NT2/D1 (cell line): ENCODE measurements around the gene ARL10.

ENCODE experiments used
- DNase-seq: peaks from one replicate; pipeline ENCODE4 v3.0.0-alpha.2; 2011; ENCODE audit warnings: low read depth, low spot score
- H3K27me3 ChIP-seq: 2 replicates; pipeline ENCODE4 v1.6.0; 2011; ENCODE audit warnings: mild to moderate bottlenecking; ENCODE audit not compliant: insufficient read length, insufficient read depth
- H3K36me3 ChIP-seq: 2 replicates; pipeline ENCODE4 v1.6.1; 2011; ENCODE audit warnings: mild to moderate bottlenecking, low read length, mixed read lengths; ENCODE audit not compliant: insufficient read depth, insufficient read length
- H3K4me1 ChIP-seq: 2 replicates; pipeline ENCODE4 v1.5.1; 2011; ENCODE audit not compliant: insufficient read depth, insufficient read length
- H3K4me3 ChIP-seq: 2 replicates; pipeline ENCODE4 v1.5.1; 2011; ENCODE audit warnings: low read depth; ENCODE audit not compliant: insufficient read length
- H3K9ac ChIP-seq: 2 replicates; pipeline ENCODE4 v1.6.0; 2011; ENCODE audit warnings: low read depth; ENCODE audit not compliant: insufficient read length
- H3K9me3 ChIP-seq: 2 replicates; pipeline ENCODE4 v1.5.1; 2011; ENCODE audit warnings: mild to moderate bottlenecking, low read length; ENCODE audit not compliant: insufficient read depth
- SUZ12 ChIP-seq: IDR thresholded peaks from 2 replicates; pipeline ENCODE4 v1.6.1; 2011; ENCODE audit not compliant: insufficient read length, insufficient read depth; ENCODE audit errors: extremely low read depth
- YY1 ChIP-seq: IDR thresholded peaks from 2 replicates; pipeline ENCODE4 v1.6.1; 2011; ENCODE audit not compliant: insufficient read length, insufficient read depth
- ZNF274 ChIP-seq: IDR thresholded peaks from 2 replicates; pipeline ENCODE4 v1.6.1; 2011; ENCODE audit warnings: mild to moderate bottlenecking, low read depth, low read length

ARL10 gene

DNA sequence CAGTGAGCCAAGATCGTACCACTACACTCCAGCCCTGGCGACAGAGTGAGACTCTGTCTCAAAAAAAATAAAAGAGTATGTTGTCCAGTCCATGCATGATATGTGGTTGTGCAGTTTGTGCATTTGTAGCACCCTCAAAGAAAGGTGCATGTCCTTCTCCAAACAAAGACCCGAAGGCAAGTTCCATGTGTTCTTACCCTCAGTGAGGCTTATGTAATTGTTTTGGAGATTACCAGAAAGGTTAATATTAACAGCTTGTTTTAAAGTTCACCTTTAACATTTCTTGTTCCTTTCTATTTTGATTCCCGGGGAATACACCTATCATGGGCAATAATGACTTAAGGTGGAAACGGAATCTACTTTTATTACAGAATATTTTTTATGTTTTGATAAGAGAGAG lies 26.0 kb upstream of the ARL10 start:
- H3K9me3 ChIP-seq, result no peaks in the 10 kb centered on the region
- no peak overlapping the region for H3K4me3 ChIP-seq
- H3K9ac ChIP-seq, result no peak overlapping the region
- TF ChIP-seq YY1, result no peak
- no peak for TF ChIP-seq SUZ12
- TF ChIP-seq ZNF274, result no peak
- H3K4me1 ChIP-seq, result no peaks in the 10 kb centered on the region
- no peaks in the 10 kb centered on the region for H3K27me3 ChIP-seq
- no peak for DNase-seq
- peaks cover 26% of the 10 kb centered on the region for H3K36me3 ChIP-seq

DNA sequence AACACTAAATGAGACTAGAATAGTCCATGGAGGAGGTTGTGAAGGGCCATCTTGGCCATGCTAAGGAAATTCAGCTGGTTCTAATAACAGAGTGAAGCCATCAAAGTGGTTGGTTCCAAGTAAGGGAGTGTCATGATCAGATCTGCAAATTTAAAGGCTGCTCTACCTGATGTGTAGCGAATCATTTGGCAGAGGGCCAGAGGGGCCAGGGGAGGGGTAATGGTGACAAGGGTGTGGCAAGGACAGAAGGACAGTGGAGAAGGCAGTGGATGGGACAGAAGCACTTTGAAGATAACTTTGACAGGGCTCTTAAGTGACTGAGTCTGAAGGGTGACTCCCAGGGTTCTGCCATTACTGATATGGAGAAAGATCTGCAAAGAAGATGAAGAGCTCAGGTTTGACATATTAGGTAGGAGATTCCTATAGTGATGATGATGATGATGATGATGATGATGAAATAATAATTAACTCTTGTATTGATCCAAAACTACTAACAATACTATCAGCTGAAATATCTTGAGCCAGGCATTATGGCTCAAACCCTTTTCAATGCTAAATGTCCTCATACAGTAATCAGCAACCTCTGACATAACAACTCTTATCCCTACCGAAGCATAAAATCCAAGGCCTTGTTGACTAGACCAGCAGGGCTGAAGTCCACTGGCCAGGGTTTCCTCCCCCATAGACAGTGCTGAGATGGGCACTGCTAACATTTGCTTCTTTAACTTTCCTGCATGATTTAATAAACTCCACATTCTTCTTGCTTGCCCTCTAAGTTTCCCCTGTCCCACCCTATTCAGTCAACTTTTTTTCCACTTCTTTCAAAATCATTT lies 23.7 kb upstream of the ARL10 start:
- TF ChIP-seq SUZ12 (no peak), YY1 (no peak), ZNF274 (no peak)
- no peak for DNase-seq
- no peaks in the 10 kb centered on the region for H3K9me3 ChIP-seq
- no peak overlapping the region for H3K4me3 ChIP-seq
- no peak overlapping the region for H3K9ac ChIP-seq
- no peaks in the 10 kb centered on the region for H3K4me1 ChIP-seq
- H3K36me3 ChIP-seq, result peaks cover 45% of the 10 kb centered on the region
- no peaks in the 10 kb centered on the region for H3K27me3 ChIP-seq

DNA sequence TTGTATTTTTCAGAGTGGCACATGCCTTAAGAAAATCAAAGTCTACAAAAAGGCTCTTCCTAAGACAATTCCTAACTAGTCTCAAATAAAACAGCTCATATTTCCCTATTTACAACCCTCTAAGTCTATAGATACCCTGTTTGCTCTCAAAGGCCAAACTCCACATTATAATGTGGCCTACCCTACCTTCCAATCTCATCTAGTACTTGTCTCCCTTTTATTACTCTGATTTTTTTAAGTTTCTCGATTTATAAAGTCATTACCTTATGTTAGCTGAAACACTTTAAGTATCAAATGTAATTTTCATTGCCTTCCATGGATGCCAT lies 23.2 kb upstream of the ARL10 start:
- no peaks in the 10 kb centered on the region for H3K4me1 ChIP-seq
- H3K4me3 ChIP-seq, result no peak overlapping the region
- H3K9ac ChIP-seq, result no peak overlapping the region
- DNase-seq, result no peak
- TF ChIP-seq ZNF274, result no peak
- no peak for TF ChIP-seq YY1
- TF ChIP-seq SUZ12, result no peak
- H3K9me3 ChIP-seq, result no peaks in the 10 kb centered on the region
- H3K36me3 ChIP-seq, result peaks cover 44% of the 10 kb centered on the region
- H3K27me3 ChIP-seq, result no peaks in the 10 kb centered on the region

DNA sequence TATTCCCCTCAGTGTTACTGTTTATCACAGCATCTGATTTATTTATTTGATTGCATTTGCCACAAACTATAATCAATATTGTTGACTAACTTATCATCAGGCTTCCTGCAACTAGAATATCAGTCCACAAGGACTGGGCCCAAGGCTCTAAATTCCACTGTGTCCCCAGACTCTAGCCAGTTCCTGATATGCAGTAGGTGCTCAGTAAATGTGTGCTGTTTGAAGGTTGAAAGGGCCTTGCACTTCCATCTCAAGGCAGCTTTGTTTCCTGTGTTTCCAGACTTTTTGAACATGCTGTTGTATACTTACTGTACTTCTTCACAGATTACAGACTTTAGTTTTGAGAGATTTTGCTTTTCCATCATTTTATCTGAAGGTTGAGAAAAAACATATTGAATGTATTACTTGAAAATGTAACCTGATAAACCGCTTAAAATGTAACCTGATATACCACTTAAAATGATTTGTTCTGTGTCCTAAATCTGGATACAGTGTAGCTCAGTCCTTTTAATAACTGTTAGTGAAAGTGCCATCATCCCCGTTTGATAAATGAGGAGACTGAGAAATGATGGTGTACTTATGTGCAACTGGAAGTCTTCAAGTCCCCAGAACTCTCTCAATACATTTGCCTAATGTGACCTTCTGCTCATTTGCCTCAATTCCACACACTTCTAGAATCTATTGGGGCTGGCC lies 22.4 kb upstream of the ARL10 start:
- no peak for DNase-seq
- peaks cover 45% of the 10 kb centered on the region for H3K36me3 ChIP-seq
- no peak for TF ChIP-seq YY1
- no peak for TF ChIP-seq SUZ12
- no peak for TF ChIP-seq ZNF274
- no peaks in the 10 kb centered on the region for H3K27me3 ChIP-seq
- no peaks in the 10 kb centered on the region for H3K9me3 ChIP-seq
- H3K4me1 ChIP-seq, result no peaks in the 10 kb centered on the region
- no peak overlapping the region for H3K4me3 ChIP-seq
- H3K9ac ChIP-seq, result no peak overlapping the region

DNA sequence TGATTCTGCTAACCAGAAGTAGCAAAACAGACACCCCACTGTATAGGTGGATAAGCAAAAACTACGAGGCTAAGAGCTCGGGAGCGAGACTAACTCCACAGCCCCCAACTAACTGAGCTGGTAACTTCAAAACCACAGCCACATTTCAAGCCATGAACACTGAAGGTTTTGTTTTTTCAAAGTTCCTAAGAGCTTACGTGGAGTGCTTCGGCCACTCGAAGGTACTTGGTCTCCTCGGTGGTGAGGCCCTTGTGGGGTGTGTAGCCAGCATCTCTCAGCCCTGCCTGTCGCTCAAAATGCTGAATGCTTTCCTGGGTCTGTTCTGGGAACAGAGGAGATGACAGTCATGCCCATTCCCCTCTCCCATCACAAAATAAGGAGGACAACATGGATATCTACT lies 14.9 kb upstream of the ARL10 start:
- peaks cover 94% of the 10 kb centered on the region for H3K36me3 ChIP-seq
- no peaks in the 10 kb centered on the region for H3K27me3 ChIP-seq
- H3K9ac ChIP-seq, result no peak overlapping the region
- no peaks in the 10 kb centered on the region for H3K9me3 ChIP-seq
- H3K4me3 ChIP-seq, result no peak overlapping the region
- H3K4me1 ChIP-seq, result no peaks in the 10 kb centered on the region
- no peak for DNase-seq
- TF ChIP-seq SUZ12 (no peak), YY1 (no peak), ZNF274 (no peak)

DNA sequence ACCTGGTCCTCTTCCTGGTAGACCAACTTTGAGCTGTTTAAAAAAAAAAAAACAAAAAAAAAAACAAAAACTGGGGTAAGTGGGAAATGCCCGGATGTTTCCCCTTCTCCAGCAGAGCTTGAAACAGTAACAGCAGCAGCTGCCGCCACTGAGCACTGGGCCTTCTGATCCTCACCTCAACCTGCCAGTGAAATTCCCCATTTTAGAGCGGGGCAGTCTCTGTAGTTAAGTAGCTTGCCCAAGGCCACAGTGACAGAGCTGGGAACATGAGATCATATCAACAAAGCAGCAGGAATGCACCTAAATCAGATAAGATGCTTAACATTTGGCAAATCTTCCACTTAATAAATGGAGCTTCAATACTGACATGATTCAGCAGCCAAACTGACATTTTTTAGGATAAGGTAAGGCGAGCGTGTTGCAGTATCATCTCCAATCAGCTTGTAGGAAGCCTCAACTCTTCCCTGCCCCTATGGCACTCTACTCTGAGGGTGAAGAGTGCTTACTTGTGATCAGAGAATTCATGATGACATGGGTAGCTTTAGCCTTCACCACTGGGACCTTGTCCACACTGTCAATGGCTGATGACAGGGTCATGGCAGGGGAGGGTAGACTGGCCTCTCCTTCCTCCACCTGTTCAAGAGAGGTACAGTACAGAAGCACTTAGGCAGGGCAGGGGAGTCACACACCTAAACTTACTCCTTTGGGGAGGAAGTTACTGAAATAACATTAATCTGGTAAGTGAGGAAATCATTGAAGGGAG lies 13.0 kb upstream of the ARL10 start:
- H3K9me3 ChIP-seq, result no peaks in the 10 kb centered on the region
- TF ChIP-seq ZNF274 (no peak), SUZ12 (no peak), YY1 (no peak)
- peaks cover 94% of the 10 kb centered on the region for H3K36me3 ChIP-seq
- no peaks in the 10 kb centered on the region for H3K4me1 ChIP-seq
- DNase-seq, result no peak
- H3K27me3 ChIP-seq, result no peaks in the 10 kb centered on the region
- no peak overlapping the region for H3K4me3 ChIP-seq
- no peak overlapping the region for H3K9ac ChIP-seq

DNA sequence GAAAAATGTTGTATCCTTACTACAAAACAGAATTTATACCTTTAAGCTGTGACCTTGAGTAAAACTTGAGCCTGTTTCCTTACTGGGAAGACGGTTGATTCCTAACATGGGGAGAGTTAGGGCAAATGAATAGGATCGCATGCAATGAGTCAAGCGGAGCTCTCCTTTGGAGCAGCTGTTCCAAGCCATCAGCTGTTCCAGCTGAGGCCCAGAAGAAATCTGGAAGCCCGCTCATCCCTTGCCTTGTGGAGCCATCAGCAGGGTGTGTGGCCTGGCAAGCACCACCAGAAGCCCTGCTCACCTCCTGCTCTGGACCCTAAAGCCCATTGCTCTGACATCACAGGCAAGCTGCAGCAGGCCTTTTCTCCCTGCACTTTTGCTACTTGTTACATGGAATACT lies 11.8 kb upstream of the ARL10 start:
- Histone ChIP-seq H3K4me1 (no peaks in the 10 kb centered on the region), H3K4me3 (no peak overlapping the region), H3K9ac (no peak overlapping the region), H3K27me3 (no peaks in the 10 kb centered on the region), H3K9me3 (no peaks in the 10 kb centered on the region), H3K36me3 (peaks cover 93% of the 10 kb centered on the region)
- TF ChIP-seq YY1 (no peak), SUZ12 (no peak), ZNF274 (no peak)
- no peak for DNase-seq
